Stimulated activated CD8-positive, alpha-beta memory T cell treated with anti-CD3 and anti-CD28 coated beads, Interleukin-7, amount 100 ng/mL, for 24 hours (primary cell): ENCODE measurements around the gene ATF5.

ENCODE experiments used
- DNase-seq: peaks from one replicate; pipeline ENCODE4 v3.0.0-alpha.2; 2020; ENCODE audit warnings: low read depth

Gene ATF5

DNA sequence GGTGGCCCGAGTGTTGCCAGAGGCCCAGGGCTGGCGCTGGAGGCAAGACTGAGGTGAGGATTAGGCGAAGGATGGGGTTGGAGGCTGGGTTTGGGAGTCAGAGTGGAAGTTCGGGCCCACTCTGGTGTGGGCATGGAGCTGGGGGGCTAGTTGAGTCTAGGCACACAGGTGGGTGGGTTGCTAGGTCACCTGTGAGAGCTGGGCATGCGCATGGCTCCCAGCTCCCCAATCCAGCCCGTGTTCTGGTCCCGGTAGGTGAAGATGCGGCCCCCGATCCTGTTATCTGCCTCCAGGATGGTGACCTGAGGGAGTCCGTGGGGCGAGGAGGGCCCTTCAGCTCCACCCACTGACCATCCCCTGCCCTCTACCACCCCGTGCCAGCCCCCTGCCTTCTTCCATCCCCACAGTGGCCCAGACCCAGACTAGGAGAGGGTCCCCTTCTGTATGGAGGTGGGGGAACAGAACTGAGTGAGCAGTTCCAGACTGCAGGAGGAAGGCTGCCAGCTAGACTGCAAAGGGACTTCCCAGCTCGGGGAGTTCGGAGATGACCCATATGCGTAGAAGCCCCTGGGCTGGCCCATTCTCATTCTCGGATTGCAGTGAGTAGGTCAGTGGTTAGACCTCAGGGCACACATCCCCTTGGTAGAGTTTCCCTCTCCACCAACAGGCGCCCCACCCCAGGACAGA is 34.0 kb upstream of the ATF5 start:
- no peak for DNase-seq

DNA sequence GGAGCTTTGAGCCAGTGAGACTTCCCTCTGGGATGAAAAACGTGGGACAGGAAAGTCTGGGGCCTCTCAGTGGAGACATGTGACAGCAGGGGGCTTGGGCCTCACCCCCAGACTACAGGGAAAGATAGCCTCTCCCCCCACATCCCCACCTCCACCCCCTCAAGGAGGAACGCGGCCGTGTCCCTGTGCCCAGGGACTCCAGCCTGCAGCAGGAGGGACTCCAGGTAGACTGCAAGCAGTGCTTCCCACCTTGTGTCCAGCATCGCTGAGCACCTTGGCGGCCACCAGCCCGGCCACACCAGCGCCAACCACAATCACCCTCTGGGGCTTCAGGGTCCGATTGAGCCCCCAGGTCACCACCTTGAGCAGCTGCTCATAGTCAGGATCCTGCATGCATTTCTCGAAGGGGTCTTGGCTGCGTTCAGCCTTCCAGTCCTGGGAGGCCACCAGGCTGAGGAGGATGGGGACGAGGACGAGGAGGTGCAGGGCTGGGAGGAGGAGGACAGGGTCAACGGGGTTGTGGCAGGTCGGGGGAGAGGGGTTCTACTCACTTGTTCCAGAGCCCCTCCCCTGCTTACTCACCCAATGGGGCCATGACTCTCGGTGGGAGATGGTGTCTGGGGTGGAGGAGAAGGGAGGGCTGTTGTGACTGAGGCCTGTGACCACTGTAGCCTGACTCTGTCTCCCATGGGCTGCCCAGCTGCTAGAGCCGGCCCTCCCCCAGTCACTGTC is 33.3 kb upstream of the ATF5 start:
- DNase-seq: no peak

DNA sequence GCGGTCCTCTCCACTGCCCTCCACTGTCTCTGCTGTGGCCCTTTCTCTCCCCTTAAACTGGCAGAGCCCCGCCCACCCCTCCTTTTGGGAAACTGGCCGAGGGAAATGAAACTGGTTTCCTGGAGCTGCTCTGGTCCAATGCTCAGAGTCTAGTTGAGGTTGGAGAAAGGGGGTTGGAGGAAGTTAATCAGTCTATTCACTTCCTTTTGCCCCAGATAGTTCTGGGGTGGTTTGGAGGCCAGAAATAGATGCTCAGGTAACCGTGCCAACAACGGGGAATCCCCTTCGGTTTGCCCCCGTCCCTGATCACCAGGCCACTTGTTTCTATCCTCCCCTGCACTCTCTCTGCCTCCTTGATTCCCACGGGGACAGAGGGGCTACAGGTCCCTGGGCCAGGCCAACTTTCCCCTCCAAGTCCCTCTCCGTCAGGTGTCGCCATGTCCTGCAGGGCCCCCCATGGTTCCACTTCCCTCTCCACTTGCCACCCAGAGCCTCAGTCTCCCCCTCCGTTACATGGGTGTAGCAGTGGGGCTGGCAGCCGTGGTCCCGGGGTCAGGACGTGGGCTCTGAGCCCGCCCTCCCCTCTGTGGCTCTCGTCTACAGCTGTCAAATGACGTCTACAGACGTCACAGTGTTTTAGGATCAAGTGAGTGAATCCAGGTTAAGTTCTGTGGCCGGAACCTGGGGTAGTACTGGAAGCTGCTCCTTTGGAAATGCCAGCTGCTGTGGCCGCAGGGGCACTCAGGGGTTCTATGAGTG is 32.0 kb upstream of the ATF5 start, which contains the start of gene IL4I1:
IL4I1 (minus strand) TSS at position 25 of the 759 bp plus-strand sequence. CDS start 727 bp downstream, outside the sequence.
- DNase-seq: peak; percentile 33

DNA sequence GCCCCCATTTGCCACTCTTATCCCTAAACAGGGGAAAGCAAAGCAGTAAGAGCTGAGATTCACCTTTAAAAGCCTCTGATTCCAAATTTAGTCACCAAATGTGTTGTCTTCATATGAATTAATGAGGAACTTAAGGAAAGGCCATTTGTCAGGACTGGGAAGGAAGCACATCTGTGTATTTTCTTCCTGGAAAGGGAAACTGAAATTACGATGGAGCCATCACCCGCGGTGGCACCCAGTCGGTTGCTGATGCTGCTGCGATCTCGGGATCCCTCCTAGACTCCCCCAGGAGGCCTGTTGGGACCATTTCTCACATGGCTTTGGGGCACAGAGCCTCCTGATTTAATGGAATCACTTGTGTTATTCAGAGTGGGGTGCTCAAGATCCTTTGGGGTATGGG is 24.9 kb upstream of the ATF5 start:
- no peak for DNase-seq

DNA sequence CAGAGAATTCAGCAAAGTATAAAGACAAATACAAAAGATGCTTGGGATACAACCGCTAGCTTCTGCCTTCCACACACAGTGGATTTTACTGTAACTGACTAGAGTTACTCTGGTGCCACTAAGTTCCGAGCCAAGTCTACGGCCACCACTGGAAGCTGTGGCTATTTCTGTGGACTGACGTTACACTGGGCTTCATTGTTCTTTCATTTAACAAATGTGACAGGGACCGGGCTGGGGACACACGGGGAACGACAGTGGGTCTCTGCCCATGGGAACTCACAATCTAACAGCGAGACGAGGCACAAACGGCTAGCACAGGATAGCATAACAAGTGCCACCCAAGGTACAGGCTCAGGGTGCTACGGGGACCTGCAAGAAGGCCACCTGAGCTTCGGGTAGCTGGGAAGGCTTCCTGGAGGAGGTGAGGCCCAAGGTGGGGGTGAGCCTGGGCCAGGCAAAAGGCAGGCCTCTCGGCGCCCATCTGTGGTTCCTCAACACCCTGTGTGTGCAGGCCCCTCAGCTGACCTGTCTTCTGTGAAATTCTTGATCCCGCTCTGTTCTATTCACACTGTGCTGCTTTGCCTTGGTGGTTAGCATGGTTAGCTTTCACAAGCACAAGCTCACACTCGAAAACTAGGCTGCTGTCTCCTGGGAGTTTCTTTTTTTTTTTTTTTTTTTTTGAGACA is 22.0 kb upstream of the ATF5 start:
- no peak for DNase-seq

DNA sequence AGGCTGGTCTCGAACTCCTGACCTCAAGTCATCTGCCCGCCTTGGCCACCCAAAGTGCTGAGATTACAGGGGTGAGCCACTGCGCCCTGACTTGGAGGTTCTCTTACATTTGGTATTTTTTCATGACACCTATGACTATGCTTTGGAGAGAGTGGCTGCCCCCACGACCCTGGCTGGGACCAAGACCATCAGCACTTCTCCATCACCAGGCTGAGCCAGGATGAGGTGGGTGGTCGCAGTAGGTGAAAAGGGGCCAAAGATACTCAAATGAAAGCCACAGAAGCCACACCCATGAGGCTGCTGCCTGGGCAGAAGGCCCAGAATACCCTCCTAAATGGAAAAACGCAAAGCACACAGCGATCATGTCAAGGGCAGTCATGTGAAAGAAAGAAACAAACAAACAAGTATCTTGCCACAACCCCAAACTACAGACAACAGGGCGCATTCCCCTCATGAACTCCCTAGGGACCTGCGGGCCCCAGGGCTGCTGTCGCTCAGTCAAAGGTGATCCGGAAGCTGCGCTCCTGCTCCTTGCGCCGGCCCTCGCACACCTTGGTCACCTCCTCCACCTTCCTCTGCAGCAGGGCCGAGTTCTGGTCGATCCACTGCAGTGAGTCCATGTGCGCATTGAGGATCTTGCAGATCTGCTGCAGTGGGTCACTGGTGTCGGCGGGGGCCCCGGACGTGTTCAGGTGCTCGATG is 21.1 kb upstream of the ATF5 start:
- no peak for DNase-seq

DNA sequence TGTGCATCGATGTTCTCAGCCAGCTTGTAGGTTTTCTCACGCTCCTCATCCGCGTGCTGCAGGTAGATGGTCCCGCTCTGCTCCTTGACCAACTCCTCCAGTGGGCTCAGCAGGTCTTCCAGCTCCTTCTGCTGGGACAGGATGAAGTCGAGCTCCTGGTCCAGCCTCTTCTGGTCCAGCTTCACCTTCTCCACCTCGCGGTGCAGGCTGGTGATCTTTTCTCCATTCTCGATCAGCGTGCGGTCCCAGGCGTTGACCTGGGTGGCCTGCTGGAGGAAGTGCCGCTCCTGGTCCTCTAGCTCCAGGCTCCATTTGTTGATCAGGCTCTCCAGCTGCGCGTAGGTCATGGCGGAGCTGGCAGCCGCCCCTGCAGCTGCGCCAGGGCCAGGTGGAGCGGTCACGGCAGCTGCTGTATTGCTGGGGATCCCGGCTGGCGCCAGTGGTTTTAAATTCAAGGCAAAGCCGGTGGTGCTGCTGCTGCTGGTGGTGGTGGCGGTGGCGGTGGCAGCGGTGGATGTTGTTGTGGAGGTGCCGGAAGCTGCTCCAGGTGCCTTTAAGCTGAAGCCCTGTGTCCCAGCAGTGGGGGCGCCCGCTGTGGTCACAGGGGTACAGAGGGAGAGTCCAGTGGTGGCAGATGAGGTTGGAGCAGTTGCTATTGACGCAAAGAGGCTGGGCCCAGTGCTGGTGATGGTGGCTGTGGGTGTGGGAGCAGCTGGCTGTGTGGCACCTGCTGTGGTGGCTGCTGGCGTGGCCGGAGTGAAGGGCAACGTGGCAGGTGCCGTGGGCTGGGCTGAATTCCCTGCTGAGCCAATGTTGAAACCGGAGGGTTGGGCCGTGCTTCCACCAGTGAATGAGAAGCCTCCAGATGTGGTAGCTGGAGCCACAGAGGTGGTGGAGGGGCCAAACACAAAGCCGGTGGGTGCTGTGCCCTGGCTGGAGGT is 20.3 kb upstream of the ATF5 start:
- no peak for DNase-seq

DNA sequence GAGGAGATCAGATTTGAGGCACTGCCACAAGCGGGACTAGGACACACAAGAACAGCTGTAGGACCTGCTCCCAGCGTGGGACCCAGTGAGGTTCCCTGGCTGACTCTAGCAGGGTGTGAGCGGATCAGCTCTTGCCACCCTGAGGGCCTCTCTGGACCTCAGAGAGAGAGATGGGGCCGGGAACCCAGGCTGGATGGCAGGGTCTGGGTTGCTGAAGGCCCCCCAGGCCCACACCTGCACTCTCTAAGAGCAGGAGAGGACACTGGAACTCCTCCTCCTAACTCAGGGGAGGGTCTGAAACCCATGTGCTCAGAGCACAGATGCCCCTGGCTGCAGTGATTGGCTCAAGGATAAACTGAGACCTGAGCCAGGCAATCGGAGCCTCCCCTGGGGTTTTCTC is 18.8 kb upstream of the ATF5 start:
- DNase-seq: no peak

DNA sequence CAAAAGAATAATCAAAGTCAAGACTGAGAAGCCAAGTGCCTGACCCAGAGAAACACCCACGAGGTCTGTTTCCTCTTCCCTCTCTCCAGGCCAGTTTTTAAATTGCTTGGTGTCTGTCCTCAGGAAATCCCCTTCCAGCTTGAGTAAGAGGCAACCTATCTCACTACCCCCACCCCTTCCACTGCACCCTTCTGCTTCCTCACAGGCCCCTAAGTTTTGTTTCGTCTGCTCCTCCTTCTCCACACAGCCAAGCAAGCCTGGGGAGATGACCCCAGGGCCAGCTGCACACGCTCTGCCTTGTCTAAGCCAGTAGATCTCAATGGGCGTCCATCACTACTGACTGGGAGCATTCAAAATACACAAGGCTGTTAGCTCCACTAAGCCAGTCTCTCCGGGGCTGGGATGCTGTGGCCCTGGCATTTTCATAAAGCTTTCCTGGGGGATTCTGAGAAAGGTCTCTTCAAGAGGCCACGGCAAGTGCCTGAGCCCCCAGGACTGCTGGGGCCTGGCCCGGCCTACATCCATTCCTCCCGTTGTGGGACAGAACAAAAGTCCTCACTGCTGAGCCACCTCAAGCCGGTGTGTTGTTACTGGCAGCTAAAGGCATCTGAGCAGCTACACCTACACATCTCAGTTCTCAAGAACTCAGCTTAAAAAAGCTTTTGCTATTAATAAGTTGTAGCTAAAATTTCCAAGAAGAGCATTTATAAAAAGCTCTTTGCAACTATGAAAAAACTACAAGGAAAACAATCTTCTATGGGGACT is 17.4 kb upstream of the ATF5 start:
- no peak for DNase-seq

DNA sequence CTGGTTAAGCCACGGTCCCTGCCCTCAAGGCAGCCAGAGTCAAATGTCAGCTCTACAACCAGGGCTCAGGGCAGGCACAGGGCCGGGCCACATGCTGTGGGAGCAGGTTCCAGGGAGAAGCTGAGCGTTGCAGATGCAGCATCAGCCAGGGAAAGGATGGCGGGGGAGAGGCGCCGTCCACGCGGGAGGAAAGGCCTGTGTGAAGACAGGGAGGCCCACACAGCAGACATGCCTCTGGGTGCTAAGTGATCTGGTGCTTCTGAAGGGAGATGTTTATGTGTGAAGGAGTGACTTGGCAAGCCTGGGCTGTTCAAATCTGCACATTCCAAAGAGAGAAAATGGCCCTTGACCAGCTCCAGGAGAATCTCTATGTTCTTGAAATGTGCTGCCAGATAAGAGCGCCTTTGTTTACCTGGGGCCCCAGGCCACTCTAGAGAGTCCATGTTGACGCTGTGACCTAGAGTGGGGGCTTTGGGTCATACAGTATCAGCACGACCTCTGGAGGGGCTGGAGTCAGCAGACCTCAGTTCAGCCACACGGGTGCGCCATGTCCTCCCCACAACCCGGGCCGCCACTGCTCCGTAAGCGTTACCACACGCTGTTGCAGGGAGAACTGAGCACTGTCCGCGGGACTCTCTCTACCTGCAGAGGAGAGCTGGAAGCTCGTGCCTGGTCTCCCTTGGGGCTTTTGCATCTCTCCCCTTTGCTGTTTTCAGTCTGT is 15.9 kb upstream of the ATF5 start:
- no peak for DNase-seq

DNA sequence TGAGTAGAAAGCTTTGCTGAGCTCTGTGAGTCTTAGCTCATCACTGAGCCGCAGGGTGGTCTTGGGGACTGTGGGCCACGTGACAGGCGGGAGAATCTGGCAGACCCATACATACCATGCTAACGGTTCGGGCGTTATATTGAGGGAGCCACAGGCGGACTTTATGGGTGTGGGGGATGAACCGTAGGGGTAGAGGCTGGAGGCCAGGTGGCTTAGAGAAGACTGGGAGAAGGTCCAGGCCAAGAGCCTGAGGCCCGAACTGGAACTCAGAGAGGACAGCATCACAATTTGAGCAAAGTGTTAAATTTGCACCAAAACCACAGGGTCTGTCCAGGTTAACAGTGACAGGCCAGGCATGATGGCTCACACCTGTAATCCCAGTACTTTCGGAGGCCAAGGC is 15.3 kb upstream of the ATF5 start:
- DNase-seq: no peak

DNA sequence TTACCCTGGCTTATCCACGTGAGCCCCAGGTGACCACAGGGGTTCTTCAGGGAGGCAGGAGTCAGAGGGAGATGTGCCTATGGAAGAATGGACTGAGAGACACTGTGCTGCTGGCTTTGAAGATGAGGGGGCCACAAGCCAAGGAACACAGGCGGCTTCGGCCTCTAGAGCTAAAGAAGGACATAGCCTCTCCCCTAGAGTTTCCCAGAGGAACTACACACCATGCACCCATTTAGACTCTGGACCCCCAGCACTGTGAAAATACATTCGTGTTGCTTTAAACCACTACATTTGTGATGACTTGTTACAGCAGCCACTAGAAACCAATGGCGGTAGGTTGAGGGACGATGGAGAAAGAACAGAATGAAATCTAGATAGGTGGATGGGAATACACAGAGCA is 13.7 kb upstream of the ATF5 start:
- DNase-seq: no peak

DNA sequence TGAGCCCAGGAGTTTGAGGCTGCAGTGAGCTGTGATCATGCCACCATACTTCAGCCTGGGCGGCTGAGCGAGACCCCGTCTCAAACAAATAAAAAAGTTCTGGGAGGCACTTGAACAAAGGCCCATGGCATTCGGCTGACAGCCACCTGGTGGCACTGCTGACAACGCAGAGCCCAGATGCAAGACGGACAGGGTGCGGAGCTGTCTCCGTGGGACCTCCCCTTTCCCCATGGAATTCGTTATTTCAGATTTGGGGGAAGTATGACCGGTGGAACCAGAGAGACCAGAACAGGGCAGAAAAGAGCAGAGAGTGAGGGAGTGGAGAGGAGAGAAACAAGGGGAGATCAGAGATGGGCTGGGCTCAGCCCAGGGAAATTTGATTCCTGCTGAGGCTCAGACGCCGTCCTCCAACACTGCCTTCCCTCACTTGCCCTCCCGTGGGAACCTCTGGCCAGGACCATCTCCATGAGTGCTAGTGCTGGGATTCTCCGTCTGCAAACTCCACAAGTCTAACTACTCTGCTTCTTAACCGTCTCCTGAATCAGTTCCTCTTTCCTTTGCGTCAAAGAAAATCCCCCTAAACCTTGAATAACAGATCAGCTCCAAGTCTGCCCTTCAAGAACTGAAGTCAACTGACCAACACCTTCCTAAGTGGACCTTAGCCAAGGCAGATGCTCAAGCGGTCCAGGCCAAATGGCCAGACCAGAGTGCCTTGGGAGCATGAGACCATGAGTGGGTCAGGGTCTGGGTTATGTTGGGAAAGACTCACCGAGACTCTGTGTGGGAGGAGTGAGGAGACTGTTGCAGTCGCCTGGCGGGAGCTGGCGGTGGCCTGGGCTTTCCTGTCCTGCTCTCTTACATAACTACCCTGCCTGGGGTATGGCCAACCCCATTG is 11.9 kb upstream of the ATF5 start:
- DNase-seq: no peak

DNA sequence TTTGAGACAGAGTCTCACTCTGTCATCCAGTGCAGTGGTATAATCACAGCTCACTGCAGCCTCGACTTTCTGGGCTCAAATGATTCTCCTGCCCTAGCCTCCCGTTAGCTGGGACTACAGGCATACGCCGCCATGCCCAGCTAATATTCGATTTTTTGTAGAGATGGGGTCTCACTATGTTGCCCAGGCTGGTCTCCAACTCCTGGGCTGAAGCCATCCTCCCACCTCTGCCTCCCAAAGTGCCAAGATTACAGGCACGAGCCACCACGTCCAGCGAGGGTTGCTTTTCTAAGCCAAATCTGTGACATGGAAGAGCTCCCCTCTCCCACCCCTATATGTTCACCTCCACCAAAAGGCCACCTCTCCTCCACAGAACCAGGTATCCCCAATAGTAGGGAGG is 10.9 kb upstream of the ATF5 start:
- no peak for DNase-seq

DNA sequence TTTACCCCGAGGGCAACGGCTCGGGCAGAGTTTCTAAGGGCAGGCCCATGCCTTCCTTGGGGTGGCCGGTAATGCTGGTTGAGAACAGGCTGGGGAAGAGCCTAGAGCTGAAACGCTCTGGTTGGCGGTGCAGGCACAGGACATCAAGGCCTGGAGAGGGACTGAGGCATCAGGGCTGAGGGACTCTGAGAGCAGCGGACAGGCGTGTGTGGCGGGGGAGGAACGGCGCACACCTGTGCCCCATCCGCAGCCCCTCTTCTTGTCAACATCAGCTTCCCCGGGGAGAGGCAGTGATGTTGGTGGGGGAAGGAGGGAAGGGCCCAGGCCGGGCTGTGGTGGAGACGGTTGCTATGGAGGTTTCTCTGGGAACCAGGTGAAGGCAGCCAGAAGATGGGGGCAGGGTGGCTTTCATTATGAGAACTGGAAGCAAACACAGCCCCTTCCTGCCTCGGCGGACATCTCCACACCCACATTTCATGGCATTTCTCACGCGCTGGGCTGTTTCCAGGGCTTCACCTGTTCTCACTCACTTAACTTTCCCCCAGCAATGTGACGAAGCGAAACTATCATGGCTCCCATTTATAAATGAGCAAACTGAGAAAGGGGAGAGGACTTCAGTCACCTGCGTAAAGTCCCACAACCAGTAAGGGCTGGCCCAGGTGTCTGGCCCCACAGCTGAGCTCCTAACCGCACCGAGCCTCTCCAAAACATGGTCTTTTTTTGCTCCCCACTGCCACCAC is 8.2 kb upstream of the ATF5 start:
- DNase-seq: no peak

DNA sequence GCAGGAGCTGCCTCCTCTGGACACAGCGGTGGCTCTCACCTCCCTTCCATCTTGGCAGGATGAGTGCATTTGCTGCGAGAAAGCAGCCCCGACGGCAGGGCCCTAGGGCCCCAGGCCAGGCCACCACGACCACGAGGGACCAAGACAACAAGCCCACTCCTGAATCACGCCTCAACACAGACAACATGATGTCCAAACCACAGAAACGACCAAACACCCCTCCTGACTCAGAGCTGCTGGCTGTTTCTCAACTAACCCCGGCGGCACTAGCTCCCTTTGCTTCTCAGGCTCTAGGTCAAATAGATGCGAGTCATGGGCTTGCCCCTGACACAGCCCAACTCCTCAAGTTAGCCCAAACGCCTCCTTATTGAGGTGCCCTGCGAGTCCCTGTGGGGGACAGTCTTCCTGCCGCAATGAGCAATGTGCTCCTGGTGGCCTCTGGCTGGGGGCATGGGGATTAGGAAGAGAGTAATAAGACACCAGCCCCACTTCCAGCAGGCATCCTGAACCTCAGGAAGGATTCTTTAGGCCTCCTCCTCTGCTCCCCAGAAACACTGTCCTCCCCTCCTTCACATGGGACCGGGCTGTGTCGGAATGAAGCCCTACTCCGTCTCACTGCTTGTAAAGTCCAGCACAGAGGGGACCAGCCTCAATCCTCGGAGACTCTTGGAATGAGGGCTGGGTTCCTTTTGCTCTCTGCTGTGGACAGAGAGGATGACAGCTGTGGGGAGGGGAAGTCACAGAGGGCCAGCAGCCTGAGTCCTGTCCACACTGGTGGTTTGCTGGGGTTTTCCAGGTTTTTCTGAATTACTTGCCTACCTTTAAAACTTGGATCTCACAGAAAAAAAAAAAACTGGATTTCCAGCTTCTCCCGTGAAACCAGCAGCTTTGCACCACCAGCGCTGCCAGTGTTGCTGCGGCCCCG is 6.9 kb upstream of the ATF5 start:
- no peak for DNase-seq
